DLD1 (cell line): ENCODE data around the gene RBCK1.
"Not testable (repeated sequence)": the region's sequence is repeated elsewhere in the genome, so short reads cannot be mapped to it uniquely, and the experiment has no call there.

Experiments
- in situ Hi-C: cut with HindIII; loops from 2 replicates; pipeline ENCODE4 v1.10.0; 2017; ENCODE audit warnings: low sequenced_read_pairs

RBCK1 gene

DNA sequence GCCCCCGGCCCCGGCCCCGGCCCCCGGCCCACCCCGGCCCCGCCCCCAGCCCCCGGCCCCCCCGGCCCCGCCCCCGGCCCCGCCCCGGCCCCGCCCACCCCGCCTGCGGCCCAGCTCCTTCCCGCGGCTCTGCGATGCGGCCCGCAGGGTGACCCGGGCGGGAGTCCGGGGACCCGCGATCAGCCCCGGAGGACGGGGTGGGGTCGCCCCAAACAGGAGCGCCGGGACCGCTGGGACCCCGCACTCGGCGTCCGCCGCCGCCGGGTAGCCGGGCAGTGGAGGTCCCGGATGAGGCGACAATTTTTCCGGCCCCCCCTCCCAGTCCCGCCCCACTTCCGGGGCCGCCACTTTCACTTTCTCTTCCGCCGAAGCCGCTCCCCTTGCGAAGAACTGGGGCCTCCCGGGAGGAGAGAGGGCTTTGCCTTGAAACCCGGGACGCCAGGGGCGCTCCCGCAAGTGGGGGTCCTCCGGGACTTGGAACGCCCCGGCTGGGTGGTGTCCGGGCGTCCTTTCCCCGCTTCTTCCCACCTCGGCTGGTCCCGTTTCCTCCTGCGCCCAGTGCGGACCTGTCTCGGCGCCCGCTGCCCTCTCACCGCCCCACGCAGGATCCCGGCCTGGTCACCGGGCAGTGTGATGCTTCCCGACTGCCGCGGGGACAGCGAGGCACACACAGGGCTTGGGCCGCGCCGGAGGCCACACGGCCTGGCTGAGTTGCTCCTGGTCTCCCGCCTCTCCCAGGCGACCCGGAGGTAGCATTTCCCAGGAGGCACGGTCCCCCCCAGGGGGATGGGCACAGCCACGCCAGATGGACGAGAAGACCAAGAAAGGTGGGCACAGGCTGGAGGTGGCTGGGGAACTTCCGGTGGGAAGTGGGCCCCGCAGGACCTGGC, at the start of gene RBCK1:
RBCK1 (plus strand) TSS at position 347 of the 890 bp plus-strand sequence; CDS start at position 806, 459 bp downstream.
- in situ Hi-C loops: no loop called here

DNA sequence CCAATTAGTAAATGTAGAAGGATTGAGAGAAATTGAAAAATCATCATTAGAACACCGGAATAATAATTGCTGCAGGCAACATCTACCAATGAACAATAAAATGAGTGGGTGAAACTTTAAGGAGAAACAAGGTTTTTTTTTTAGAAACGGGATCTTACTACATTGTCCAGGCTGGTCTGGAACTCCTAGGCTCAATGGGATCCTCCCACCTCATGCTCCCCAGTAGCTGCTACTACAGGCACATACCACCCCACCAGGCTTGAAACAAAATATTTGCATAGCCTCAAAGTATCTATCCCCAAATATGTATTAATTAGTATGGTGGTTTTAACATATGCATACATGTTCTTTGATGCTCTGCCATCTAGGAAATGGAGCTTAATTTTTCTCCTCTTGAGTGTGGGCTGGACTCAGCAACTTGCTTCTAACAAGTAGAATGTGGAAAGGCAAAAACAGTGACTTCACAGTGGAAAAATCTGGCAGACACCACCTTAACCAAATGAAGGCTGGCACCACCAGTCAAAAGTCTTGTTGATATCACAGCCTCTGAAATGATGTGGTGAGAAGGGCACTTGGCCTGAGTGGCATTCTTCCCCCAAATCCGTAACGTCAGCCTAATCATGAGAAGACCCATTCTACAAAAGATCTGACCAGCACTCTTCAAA, 49.1 kb upstream of the RBCK1 start:
- in situ Hi-C loops: no loop called here

DNA sequence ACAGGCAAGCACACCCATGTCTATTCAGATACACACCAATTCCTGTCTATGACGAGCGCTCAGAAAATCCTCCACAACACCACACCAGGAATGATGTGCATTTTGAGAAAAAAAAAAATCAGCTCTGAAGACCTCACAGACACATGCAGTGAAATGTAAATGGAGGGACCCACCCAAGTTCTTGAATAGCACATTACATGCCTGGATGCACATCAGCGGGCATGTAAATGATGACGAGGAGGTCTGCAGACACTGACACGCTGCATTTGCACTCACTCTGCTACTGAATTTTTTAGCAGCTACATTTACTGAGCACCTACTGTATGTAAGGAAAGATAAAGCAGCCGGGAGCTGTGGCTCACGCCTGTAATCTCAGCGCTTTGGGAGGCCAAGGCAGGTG, 46.5 kb upstream of the RBCK1 start:
- in situ Hi-C loops: no loop called here

DNA sequence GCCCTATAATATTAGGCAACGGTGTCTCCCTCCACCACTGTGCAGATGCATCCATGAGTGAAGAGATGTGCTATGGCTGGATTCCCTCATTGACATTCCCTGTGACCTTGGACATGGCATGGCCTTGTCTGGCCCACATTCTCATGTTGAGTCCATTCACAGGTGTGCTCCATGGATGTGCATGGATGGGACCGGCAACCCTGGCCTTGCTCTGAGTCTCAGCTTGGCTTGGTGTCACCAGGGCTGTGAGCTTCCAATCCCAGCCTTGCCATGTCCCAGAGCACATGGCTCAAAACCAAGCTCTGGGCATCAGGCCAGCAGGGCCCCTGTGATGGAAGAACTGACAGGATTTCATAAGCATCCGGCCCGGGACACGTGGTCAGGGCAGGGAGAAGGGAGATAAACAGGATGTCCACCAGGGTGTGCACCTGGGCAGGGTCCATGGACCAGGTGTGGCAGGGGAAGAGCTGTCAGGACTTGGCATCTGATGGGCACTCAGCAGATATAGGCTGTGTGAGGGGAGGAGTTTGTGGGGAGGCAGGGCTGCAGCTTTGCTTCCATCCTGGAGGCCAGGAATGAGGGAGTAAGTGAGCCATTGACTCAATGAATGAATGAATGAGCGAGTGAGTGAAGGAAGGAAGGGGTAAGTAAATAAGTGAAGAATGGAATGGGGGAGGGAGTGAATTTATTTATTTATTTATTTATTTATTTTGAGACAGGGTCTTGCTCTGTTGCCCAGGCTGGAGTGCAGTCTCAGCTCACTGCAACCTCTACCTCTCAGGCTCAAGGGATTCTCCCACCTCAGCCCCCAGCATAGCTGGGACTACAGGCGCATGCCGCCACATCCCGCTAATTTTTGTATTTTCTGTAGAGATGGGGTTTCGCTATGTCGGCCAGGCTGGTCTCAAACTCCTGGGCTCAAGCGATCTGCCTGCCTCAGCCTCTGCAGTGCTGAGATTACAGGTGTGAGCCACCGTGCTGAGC, 45.5 kb upstream of the RBCK1 start:
- in situ Hi-C loops: no loop called here

DNA sequence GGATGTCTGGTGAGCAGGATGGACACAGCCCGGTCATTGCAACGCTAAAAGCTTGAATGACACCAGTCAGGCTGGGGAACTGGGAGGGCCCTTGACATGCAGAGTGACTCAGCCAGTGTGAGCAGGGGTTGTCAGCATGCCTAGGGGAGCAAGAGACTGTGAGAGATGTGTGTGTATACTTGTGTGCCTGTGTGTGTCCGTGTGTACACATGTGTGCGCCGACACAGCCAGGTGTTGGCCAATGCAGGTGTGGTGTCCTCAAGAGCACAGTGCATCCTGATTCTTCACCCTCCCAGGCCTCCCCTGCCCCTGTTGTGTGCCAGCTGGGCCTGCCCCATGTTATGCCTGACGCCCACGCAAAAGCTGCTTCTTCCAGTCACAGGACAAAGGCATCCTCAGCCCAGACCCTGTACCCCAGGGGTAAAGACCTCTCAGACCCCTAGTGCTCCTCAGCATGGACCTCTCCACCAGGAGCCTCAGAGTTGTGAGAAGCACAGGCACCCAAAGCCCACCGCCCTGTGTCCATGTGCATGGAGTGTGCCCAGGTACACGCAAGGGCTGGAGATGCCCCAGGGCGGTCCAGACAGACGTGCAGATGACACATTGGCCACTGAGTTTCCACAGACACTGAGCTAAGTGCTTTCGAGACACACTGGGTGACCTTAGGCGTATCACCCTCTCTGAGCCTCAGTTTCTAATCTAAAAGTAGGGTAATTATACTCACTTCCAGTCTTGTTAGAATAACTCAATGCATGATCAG, 44.6 kb upstream of the RBCK1 start:
- in situ Hi-C loops: no loop called here

DNA sequence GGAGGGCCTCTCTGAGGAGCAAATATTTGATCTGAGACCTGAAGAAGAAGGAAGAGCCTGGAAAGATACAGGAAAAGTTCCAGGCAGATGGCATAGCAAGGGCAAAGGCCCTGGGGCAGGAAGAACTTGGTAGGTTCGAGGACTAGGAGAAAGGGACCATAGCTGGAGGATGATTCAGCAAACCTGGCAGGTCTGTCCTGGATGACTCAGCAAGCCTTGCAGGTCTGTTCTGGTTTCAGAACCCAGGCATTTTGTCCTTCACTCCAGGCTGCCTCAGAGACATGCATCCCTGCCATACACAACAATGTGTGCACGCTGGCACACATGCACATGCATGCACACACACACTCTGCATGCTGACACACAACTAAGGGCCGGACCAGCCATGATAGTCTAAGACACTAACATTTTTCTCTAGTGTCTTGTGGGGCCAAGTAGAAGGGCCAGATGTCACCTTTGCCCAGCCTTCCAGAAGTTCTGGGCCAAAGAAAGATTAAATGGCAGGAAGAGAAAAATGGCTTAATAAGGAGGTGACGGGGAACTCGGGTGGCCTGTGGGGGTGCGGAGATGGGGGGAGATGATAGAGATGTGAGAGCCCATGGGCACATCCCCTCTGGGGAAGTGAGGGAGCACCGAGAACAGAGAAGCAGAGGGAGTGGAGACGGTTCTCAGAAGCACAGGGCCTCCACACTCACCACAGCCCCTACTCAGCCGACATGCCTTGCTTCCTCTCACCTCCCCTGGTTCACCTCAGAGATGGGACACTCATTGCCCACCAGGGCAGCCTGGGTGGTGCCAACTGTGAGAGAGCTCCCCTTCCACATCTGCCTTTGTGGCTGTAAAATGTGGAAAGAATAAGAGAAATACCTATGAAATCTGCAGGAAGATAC, 42.9 kb upstream of the RBCK1 start:
- in situ Hi-C loops: no loop called here

DNA sequence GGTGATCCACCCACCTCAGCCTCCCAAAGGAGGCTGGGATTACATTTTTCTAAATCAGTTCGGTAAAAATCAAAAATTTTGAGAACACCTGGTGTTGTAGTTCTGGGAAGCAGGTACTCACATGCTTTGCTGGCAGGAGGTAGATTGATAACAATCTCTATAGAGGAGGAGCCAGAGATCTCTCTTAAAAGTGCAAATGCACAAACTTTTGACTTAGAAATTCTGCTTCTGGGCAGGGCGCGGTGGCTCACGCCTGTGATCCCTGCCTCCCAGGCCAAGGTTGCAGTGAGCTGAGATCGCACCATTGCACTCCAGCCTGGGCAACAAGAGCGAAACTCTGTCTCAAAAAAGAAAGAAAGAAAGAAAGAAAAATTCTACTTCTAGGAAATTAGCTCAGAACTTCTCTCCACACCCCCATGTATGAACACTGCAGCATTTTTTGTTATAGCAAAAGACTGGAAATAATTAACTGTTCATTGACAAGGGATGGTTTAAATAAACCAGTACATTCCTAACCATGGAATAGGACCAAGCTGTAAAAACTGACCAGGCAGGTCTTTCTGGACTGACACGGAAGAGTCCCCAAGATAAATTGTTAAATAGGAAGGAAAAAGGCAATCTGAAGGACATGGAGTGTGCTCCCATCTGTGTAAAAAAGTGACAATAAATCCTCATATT, 41.9 kb upstream of the RBCK1 start:
- in situ Hi-C loops: no loop called here

DNA sequence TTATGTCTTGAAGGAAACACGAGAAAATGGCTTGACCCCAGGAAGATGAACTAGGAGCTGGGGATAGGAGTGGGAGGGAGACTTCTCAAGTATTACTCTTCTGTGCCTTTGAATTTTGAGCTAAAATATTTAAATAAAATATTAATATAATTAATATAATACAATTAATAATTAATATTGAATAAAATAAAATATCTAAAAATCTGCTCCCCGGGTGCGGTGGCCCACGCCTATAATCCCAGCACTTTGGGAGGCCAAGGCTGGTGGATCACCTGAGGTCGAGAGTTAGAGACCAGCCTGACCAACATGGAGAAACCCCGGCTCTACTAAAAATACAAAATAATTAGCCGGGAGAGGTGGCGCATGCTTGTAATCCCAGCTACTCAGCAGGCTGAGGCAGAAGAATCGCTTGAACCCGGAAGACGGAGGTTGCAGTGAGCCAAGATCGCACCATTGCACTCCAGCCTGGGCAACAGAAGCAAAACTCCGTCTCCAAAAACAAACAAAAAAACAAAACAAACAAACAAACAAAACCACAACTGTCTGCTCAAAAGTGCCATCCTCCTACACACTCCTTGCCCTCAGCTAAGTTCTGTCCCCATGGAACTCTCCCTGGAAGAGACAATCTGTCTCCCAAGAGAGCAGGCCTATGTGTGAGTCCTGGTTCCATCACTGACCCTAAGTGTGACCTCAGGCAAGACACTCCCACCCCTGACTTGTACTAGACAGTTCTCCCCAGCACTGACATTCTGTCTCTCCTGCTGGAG, 41.2 kb upstream of the RBCK1 start:
- in situ Hi-C loops: no loop called here

DNA sequence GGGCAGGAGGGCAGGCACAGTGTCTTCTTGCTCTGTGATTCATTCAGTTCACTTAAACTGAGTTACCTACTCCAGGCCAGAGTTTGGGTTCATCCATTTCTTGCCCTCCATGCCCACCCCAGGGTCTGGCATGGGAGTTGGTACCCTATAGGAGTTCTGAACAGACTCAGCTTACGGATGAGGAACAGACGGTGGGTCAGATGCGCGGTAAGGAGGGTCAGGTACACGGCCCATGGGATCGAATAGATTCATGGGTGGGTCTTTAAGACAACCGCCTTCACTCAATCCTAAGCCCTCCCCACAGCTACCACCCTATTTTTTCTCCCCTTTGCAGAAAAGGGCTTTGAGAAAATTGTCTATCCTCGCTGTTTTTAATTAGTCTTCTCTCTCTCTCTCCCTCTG, 40.6 kb upstream of the RBCK1 start:
- in situ Hi-C loops: no loop called here

DNA sequence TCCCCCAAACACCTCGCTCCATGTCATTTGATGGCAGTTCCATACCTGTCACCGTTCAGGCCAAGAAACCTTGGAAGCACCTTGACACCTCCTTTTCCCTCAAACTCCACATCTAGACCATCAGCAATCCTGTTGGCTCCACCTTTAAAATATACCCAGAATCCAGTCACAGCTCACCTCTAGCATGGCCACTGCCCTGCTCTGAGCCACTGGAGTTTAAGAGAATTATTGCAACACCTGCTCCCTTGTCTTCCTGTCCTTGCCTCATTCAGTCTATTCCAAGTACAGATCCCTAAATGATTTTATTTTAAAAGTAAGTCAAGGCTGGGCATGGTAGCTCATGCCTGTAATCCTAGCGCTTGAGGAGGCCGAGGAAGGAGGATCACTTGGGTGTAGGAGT, 39.2 kb upstream of the RBCK1 start:
- in situ Hi-C loops: no loop called here

DNA sequence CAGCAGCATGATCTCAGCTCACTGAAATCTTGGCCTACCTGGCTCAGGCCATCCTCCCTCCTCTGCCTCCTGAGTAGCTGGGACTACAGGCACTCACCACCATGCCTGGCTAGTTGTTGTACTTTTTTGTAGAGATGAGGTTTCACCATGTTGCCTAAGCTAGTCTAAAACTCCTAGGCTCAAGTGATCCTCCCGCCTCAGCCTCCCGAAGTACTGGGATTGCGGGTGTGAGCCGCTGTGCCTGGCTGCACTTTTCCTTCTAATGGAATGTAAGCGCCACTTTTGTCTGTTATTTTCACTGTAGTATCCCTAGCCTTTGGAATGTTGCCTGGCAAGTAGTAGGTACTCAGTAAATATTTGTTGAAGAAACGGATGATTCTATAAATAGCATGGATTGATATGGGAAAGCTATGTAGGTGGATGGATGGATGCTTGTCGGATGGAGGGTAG, 37.9 kb upstream of the RBCK1 start:
- in situ Hi-C loops: no loop called here

DNA sequence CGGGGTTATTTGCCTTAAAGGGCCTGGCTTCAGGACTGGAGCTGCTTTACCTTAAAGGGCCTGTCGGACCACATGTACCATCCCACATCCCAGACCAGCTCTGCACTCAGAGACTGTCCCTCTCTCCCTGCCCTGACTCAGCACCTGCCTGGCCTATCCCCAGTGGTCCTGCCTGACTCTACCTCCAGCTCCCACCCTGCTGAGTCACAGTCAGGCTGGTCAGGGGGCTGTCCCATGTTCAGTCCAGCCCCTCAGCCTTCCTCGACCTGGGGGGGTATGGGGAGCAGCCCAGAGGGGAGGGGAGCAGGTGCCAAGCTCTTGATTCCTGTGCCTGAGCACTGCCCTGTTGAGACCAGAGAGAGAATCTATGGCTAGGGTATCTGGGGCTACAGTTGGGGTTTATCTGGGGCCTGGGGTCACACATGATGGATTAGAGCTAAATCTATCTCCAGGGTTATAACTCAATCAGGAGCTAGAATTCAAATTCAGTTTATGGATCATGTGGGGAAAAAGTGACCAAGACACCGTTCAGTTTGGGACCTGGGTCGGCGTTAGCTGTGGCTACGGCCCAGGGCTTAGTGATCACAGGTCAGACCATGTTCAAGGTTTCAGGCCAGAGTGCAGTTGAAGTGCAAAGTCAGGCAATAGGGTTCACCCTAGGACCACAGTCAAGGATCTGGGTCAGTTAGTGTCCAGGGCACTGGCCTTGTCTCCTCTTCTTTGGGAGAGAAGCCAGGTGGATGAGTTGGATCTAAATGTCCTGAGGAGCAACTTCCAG, 36.9 kb upstream of the RBCK1 start:
- in situ Hi-C loops: no loop called here

DNA sequence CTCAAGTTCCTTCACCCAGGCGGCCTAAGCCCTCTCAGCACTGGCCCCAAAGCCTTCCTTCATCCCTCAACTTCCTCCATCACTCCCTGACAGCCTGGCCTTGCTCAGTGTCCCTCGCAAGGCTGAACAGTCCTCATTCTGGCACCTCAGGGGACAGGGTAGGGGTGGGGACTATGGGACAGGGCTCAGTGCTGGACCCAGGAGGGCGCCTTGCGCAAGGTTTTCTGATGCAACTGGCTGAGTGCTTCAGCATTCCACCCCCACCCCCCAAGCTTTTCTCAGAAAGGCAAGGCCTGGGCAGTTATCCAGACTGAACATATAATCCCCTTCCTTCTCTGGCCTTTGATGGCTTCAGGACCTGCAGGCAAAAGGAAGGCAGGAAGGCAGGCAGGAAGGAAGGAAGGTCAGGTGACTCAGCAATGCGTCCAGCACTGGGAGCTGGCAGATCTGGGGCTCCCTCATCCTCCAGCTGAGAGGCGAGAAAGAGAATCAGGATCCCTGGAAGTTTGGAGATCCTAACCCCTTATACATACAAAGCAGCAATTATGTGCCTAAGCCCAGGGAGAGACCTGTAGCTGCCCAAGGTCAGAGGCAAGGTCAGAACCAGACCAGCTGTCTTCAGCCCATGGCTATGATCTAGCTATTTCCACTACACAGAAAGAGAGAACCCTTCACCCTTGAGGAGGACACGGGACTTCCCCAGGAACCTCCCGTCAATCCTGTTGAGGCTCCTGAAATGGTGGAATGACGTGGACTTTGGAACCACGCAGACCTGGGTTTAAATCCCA, 36.1 kb upstream of the RBCK1 start:
- in situ Hi-C loops: no loop called here

DNA sequence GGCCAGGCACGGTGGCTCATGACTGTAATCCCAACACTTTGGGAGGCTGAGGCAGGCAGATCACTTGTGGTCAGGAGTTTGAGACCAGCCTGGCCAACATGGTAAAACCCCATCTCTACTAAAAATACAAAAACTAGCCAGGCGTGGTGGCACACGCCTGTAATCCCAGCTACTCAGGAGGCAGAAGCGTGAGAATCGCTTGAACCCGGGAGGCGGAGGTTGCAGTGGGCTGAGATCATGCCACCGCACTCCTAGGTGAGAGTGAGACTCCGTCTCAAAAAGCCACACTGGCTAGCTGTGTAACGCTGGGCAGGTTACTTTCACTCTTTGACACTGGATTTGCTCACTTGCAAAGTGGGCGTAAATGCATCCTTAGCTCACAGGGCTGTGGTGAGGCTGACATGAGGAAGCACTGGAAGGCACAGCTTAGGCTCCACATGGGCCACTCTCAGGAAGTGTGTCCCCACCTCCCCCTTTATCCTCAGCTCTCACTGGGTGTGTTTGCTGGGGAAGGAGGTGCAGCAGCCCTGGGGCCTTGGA, 35.5 kb upstream of the RBCK1 start:
- in situ Hi-C loops: not testable (repeated sequence)

DNA sequence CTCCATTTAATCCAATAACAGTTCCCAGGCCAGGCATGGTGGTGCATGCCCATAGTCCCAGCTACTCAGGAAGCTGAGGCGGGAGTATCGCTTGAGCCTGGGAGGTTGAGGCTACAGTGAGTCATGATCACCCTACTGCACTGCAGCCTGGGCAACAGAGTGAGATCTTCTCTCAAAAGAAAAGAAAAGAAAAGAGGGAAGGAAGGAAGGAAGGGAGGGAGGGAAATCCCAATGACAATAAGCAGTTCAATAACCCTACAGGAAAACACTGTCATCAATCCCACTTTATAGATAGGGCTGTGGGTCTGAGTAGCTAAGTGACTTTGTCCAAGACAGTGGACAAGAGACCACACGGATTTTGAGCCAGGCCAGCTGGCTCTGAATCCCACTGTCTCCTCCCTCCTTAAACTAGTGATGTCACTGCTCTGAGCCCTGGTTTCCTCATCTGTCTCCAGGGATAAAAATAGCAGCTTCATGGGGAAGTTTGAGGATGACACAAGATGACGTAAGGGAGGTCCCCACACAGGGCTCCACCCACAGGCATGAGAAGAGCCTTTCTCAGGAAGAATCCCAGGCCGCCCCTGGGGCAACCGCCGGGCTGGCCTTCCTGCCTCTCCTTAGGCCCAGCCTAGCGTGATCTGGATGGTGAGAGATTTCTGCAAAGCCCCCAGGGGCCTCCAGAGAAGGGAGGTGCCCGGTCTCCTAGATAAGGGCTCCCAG, 34.8 kb upstream of the RBCK1 start:
- in situ Hi-C loops: no loop called here
